Hindlimb muscle (tissue), 1 donor: ENCODE data around the gene FAM180B. TPM values are rescaled to one million over a fixed set of nuclear protein-coding genes. Genes with fewer than 3 reads are reported as not detected.
"Not testable (repeated sequence)": the region's sequence is repeated elsewhere in the genome, so short reads cannot be mapped to it uniquely, and the experiment has no call there.

Experiments used
- DNase-seq: peaks from one replicate; pipeline ENCODE4 v3.0.0-alpha.2; 2013
- polyA plus RNA-seq: library from polyadenylated mRNA; unstranded; fragments of 120-200 nt; gene quantifications from one replicate; pipeline ENCODE4 v1.2.1, GENCODE V29; 2013; ENCODE audit not compliant: insufficient read length

The FAM180B gene
- polyA plus RNA-seq, 1 donor: 3.0 TPM

DNA sequence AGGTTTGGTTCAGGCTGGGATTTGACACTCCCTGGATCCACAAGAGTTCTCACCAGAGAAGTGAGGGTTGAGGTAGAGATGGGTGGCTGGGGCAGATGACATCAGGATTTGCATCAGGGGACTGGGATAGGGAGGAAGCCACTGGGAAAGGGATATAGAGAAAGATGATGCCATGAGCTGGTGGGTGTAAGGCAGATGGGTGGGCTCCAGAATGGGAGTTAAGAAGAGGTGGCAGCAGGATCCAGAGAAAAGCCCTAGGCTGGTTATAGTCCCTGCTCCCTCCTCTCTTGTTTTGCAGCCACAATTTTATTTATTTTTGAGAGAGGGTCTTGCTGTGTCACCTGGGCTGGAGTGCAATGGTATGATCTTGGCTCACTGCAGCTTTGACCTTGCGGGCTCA lies 9.5 kb downstream of the FAM180B start:
- no peak for DNase-seq

DNA sequence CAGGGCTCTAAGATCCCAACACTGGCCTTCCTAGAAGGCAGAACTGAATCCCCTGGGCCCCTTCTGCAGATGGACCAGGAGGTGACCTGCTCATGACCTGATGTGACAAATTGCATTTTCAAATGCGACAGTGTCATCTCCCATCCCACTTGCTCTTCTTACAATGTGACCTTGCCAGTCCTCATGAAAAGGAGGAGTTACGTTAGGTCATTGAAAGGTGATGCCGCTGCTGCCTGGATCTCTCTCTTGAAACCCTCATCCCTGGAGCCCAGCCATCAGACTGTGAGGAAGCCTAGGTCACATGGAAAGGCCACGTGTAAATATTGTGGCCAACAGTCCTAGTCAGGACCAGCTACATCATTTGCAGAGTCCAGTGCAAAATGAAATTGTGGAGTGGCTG lies 13.4 kb downstream of the FAM180B start:
- DNase-seq: no peak

GRCh38 chr11:47603295-47603694 lies 16.8 kb downstream of the FAM180B start:
- DNase-seq: no peak

GRCh38 chr11:47605921-47606320 lies 19.4 kb downstream of the FAM180B start:
- DNase-seq: no peak

GRCh38 chr11:47606731-47607130 lies 20.3 kb downstream of the FAM180B start:
- no peak for DNase-seq

- no peak for DNase-seq
Observed at GRCh38 chr11:47607380-47607779, 20.9 kb downstream of the FAM180B start.

- DNase-seq: no peak
Observed at GRCh38 chr11:47609675-47610074, 23.2 kb downstream of the FAM180B start.

GRCh38 chr11:47611348-47611794 lies 24.9 kb downstream of the FAM180B start:
- no peak for DNase-seq

- DNase-seq: no peak
Observed at GRCh38 chr11:47615249-47615648, 28.8 kb downstream of the FAM180B start.

- peak; percentile 68 for DNase-seq
Observed at GRCh38 chr11:47616726-47617416, 30.4 kb downstream of the FAM180B start.

- DNase-seq: no peak
Observed at GRCh38 chr11:47617417-47617809, 30.9 kb downstream of the FAM180B start.

- DNase-seq: no peak
Observed at GRCh38 chr11:47620836-47621378, 34.4 kb downstream of the FAM180B start.

DNA sequence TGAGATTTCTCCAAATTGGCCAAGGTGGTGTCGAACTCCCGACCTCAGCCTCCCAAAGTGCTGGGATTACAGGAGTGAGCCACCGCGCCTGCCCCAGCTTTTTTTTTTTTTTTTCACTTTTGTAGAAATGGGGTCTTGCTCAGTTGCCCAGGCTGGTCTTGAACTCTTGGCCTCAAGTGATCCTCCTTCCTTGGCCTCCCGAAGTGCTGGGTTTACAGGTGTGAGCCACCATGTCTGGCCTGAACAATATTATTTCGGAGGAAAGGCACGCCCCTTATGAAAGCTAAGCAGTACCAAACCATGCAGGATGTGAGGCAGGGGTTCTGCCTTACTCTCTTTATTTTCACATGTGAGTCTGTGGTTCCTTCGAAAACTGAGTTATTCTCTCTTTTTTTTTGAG lies 39.8 kb downstream of the FAM180B start:
- DNase-seq: no peak

DNA sequence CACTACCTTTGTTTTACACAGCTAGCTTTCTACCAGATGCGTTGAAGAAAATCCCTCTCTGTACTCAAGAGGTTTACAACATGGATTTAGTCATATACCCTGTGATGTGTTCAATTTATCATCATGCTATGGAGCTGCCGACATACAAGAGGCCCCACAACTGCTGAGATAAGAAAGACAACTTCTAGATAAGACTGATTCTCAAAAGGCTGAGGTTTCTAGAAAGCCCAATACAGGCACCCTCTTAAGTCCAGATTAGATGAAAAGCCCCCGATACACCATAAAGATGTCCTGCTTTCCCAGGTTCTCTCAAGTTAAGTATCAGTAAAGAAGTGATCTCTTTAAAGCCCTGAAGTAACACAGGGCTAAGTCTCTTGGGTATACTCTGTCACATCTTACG lies 41.5 kb downstream of the FAM180B start:
- no peak for DNase-seq

GRCh38 chr11:47631473-47631872 lies 45.0 kb downstream of the FAM180B start:
- DNase-seq: no peak

- DNase-seq: not testable (repeated sequence)
Observed at GRCh38 chr11:47636331-47636730, 49.9 kb downstream of the FAM180B start.

Other genes starting within 250 kb of the FAM180B start
- gene MYBPC3, start 234.0 kb upstream of the FAM180B start, polyA plus RNA-seq: 0.49 TPM
- gene SPI1, start 208.1 kb upstream of the FAM180B start, polyA plus RNA-seq: 11.3 TPM
- 38.8 TPM for gene SLC39A13, start 178.1 kb upstream of the FAM180B start, polyA plus RNA-seq
- 126 TPM for gene PSMC3, start 160.2 kb upstream of the FAM180B start, polyA plus RNA-seq
- gene RAPSN, start 137.5 kb upstream of the FAM180B start, polyA plus RNA-seq: 126 TPM
- gene CELF1, start 33.5 kb upstream of the FAM180B start, polyA plus RNA-seq: 71.5 TPM
- gene PTPMT1, start 21.1 kb upstream of the FAM180B start, polyA plus RNA-seq: 25.4 TPM
- gene KBTBD4, start 7.7 kb upstream of the FAM180B start, polyA plus RNA-seq: 16.3 TPM
- 86.6 TPM for gene NDUFS3, start 7.6 kb upstream of the FAM180B start, polyA plus RNA-seq
- gene C1QTNF4, start 7.7 kb downstream of the FAM180B start, polyA plus RNA-seq: 11.6 TPM
- 62.1 TPM for gene MTCH2, start 55.9 kb downstream of the FAM180B start, polyA plus RNA-seq
- gene AGBL2, start 128.7 kb downstream of the FAM180B start, polyA plus RNA-seq: 0.77 TPM
- 92.5 TPM for gene FNBP4, start 180.7 kb downstream of the FAM180B start, polyA plus RNA-seq